Measurements from ENCODE around the gene MOB3B.

MOB3B gene

DNA sequence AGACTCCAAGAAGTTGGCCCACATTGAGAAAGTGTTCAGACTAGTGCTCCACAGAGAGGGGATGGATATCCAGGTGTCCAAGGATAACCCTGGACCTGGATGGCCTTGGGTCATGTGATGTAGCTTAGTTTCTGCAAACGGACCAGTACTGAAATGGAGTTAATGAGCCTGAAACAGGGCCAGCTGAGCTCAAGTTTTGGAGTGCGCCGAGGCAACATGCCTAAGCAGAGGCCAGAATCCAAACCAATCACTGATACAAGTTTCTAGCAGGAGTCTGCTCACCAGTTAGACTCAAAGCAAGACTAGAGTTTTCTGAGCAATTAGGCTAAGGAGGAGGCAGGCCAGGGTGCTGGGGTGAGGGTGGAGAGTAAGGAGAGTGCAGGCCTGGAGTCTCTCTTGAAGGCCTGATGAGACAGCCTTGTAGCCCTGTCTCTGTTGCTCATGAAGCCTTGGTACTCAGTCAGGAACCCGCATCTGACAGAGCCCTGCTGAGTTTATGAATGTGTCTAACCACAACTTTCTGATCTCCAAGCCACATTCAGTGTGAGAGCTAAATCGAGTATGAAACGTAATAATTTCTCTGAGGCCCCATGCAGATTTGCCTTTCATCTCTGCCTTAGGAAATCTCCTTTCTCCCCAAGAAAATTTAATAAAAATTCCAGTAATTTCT is 163.8 kb downstream of the MOB3B start:
- no peak for DNase-seq (ENCODE audit: low read depth)

DNA sequence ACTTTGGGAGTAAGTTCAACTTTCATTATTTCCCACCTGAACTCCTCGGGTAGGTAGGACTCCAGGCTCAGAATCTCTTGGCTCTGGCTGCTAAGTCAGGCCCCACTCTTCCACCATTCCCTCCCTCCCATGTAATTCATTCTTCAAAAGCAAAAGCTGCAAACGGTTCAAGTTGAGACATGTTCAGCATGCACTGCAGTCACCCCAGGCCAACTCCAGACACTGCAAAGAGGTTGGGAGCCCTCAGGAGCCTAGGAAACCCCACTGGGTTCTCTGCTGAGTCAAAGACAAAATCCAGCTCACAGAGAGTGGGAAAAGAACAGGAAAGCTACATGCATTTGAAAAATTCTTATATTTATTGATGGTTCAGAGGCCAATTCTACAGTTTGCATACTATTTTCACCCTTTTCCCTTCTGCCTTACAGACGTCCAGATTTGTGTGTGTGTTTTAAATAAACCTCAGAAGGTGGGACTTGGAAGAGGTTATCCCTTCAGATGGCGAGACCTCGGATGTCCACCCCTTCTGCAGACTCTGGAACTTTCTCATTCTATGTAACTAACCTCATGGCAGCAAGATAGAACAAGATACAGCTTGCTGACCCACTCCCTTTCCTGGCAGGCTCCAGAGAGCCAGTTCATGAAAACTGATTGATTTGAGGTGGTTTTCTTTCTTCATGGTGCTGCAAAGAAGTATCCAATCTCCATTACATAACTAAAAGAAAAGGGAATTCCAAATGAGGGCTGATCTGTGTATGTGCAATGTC is 167.0 kb downstream of the MOB3B start:
- no peak for DNase-seq (ENCODE audit: low read depth)

DNA sequence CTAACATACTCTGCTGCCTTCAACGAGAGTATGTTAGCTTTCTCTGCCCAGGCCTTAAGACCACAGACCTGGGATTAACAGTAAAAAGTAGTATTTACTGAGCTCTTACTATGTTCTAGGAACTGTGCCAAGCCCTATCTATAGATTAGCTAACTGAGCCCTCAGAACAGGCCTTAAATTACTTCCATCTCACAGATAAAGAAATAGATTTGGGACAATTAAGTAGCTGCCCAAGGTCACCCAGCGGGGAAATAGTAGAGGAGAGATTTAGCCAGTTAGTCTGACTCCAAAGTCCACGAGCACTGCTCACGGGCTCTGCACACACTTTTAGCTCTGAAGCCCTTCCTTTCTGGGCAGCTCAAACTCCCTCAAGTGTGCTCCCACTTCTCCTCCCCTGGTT is 168.1 kb downstream of the MOB3B start:
- DNase-seq (ENCODE audit: low read depth): no peak

DNA sequence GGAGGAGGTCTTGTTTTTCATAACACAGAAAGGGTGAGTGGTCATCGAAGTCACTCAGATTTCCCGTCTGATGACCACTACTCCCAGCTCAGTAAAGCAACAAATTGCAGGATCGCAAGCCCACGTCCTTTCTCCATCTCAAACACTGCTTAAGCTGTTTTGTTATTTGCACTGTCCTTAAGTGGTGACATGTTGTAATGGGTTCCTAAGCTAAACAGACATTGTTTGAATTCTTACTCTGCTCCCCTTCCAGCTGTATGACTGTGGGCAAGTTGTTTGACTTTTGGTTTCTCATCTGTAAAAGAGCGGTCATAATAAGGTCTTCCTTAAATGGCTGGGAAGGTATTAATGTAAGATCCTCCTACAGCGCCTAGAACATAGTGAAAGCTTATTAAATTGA is 169.9 kb downstream of the MOB3B start:
- DNase-seq (ENCODE audit: low read depth): no peak

DNA sequence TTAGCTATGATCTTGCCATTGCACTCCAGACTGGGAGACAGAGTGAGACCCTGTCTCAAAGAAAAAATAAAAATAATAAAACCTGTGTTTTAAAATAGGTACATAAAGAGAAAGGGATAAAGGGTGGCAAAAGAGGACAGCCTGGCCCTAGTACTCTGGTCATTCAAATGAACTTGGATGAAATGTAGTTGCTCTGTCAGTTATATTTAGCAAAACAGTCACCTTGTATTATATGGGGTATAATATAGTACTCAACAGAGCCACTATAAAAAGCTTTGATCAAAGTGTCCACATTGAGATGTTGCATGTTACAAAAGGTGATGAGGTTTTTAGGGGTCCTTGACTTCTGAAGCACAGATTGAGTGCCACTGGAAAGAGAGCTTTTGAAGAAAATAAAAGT is 171.6 kb downstream of the MOB3B start:
- DNase-seq (ENCODE audit: low read depth): no peak

DNA sequence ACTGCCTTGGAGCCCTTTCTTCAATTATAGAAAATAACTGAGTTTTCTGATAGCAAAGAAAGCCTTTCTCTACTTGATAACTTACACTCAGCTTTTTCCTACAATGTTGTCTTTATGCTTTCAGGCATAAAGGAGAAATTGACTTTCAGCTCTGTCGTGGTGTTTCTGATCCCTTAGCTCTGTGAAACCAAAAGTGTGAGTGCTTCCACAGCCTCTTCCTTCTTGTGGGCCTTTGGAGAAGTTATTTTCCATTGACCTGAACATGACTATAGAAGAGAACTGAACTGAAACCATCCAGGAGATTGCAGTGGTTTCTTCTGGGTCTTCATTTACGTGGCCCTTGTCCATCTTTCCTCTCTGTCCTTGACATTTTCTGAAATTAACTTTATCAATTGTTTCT is 173.2 kb downstream of the MOB3B start:
- DNase-seq (ENCODE audit: low read depth): no peak

DNA sequence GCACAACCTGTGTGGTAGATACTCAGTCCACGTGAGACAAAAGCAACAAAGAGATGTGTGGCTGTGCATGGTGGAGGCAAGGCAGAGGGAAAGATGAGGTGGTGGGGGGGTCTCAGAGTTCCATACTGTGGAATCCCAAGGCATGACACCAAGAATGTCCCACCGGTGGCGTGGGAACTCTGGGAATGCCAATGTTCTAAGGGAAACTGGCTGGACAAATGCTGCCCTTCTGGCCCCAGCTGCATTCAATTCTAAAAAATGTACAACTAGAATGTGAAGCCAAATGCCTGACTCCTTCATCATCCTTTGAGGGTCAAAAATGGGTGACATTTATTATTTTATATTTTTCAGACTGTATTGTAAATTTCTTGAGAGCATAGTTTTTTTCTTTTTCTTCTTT is 174.4 kb downstream of the MOB3B start:
- DNase-seq (ENCODE audit: low read depth): no peak

DNA sequence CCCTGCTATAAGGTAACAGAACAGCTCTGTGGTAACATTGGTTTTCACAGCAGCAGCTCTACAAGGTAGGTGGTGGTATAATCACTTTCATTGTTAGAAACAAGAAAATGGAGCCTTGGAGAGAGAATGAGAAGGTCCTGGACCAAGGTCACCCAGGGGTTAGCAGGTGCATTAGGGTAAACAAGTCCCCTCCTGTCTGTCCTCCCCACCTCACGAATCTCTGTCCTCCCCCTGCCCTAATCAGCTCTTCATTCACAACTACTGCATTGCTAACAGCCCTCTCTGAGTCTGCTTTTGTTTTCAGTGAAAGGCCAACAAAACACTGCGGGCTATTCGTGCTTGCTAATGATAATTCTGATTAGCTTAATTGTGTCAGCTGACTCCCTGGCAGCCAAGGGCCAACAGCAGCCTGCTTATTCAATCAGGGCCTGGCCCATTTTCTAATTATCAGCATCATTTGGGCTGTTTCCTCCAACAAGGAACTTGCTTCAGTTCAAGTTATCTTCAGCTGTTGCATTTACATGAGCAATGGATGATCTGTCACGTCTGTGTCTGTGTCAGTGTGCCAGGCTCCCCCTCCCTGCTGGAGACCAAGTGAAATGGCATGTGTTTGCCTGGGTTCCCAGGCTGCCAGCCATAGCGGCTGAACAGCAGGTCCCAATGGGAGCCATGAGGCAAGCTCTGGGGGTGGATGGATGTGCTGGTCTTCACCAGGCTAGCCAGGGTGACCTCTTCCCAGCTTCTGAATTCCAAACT is 176.0 kb downstream of the MOB3B start:
- no peak for DNase-seq (ENCODE audit: low read depth)

DNA sequence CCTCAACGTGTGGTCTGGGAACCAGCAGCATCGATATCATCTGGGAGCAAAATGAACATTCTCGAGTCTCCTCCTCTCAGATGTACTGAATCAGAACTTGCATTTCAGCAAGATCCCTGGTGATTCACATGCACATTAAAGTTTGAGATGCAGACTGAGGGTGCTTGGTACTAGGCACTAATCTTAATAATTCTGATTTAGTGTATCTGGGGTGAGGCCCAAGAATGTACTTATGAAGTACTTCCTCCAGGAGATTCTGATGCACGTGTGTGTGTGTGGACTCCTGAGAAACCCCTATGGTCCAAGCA is 176.5 kb downstream of the MOB3B start:
- DNase-seq (ENCODE audit: low read depth): no peak

DNA sequence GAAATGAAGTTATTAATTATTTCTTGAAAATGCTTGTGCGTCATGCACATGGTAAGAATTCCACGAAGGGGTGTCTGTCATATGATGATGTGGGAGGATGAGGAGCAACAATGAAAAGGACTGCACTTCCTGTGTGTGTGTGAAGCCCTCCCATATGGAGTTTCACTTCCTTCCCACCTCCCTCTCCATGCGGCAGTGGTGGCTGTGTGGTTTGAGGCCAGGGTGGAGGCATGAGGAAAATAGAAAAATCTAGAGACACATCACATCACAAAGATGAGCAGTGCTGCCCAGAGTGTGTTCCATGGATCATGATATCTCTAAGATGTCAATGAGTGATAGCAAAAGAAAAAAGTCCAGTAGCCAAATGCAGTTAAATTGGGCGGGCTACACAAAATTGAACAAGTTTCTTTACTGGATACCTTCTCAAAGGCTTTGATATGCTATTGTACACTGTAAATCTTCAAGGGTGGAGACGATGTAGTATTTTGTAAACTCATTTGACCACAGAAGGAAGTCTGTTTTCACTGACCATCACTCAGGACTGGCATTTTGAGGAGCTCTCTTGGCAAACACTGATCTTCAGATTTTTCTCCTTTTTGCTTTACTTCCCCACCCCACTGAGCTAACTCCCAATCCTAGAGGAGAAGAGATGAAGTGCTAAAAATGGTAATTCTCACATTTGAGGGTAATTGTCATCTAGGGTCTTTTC is 177.0 kb downstream of the MOB3B start:
- DNase-seq (ENCODE audit: low read depth): no peak

DNA sequence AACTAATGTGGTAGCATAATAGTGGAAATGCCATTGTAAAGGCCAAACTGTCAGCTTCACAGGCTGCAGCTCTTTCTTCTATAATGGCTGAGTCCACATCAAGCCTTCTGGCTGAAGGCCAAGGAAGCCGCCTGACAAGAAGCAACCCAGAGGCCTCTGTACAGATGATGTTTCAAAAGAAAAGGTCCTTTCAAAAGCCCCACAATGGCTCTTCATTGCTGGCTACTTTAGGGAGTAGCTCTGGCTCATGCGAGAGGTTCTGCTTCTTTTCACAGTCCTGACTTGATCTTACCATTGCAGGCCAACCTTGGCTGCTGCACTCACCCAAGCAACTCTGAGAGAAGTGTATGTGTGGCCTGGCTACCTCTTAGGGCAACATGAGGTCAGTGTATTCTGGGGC is 178.2 kb downstream of the MOB3B start:
- no peak for DNase-seq (ENCODE audit: low read depth)

DNA sequence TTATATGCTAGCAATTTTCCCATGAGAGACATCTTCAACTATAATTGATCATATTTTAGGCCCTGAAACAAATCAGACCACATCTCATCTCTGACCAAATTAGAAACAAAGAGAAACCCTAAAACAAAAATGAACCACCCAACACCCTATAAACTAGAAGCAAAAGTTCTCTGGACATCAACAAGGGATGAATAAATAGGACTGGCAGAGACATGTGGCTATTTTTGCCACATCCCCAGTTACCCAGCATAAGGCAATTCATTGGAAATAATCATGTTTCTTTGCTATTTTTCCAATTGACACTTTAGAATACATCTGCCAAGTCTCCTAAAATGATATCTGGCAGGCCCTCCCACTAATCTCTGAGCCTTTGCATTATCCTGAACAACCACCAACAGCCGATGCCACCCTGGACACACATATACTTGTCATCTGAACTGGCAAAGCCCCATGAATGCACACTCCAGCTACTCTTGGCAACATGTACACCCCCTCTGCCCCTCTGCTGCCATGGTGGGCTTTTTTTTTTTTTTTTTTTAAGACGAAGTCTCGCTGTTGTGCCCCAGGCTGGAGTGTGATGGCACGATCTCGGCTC is 179.1 kb downstream of the MOB3B start:
- no peak for DNase-seq (ENCODE audit: low read depth)

DNA sequence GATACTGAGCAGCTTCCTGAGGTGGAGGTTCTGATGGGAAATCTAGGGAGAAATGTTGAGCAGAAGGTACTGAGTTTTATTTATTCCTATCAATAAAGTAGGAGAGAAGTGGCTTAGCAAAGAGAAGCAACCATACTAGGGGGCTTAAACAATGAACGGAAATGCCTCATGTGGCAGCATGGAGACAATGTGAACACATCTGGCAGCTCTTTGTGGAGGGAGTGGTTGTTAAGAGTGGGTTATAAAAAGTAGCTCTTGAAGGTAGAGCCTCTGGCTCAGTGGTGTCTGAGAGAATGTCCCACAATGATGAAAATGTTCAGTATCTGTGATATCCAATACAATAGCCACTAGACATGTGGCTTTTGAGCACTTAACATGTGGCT is 179.9 kb downstream of the MOB3B start:
- no peak for DNase-seq (ENCODE audit: low read depth)

DNA sequence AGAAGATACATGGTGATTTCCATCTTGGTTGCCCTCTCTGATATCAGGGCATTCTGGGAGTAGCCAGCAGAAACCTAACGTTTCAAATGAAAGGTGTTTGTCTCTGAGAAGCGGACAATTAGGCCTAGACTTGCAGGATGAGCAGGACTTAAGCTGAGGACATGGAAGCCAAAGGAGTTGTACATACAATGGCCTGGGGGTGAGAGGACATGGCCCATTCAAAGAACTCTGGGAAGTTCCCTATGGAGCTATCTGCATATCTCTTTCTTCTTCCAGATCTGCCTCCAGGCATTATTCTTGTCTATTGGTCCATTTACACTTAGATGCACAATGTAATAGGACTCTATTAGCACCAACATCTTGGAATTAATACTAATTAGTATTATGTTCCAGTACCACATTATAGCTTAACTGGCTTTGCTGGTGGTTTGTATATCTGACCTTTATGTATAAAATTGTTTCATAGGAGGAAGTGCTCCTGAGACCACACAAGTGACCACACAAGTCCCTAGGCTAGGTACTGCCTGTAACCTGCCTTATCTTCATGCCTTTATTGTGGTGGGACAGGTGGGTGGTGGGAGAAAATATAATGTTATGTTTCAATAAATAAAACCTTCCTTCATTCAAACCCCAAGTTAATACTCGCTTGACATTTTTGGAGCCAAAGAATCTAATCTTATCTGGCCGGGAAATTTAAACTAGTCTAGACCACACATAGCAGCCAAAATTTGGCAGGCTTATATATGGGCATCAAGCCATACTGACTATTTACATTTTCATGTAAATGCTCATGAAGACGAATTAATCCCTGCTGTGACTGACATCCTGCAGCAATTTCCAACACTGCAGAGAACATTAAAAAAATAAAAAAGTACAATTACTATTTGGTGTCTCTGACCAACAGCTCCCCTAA is 180.6 kb downstream of the MOB3B start:
- no peak for DNase-seq (ENCODE audit: low read depth)

DNA sequence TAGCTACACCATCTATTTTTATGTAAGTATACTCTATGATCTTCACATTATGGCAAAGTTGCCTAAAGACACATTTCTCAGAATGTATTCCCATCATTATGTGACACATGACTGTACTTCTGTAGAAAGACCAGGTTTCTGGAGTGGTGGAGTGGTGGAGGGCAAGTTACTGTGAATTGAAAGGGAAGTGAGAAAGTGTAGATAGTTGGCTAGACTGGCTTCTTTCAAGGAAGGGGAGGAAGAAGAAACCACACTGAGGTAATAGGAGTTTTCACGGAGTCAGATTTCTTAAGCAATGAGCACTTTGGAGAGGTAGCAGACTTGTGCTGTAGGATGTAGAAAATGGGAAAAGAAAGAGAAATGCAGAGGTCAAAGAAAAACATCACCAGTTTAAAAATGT is 181.7 kb downstream of the MOB3B start:
- DNase-seq (ENCODE audit: low read depth): no peak

DNA sequence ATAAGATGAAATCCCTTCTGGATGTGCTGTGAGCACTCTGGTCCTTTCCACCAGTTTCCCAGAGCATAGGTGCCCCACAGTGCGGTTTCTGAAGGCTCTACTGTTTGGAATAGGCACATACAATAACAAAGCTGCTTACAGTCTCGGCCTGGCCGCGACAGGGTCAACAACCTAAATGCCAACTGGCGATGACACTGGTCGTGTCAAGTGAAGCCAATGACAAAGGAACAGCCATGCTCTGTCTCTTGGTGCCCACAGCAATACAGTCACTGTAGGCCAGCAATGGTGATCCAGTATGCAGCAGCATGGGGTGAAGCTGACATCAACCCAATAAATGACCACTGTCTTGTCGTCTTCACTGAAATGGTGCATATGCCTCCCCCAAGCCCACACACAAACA is 184.8 kb downstream of the MOB3B start:
- no peak for DNase-seq (ENCODE audit: low read depth)

DNA sequence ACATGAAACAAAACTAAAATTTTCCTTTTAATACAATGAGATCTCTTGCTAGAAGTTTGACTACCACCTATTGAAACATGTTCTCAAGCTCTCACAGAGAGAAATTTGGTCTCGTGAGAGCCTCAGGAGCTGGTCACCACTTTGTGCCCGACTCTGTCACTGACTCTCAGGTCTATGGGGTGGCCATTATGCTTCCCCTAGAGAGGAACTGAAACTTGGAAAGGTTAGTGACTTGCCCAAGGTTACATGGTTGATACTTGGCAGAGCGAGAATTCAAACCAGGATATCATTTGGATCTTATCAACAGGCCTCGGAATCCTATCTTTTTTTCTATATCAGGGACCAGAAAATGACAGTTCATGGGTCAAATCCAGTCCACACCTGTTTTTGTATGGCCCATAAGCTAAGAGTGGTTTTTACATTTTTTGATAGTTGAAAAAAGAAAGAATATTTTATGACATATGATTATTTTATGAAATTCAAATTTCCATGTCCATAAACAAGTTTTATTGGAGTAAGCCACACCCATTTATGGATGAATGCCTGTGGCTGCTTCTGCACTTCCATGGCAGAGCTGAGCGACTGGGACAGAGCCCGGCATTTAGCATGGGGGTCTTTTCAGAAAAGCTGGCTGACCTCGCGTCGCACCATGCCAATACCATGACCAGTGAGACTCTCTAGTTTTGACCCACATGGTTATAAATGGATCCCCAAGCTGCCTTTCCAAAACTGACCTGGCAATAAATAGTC is 187.9 kb downstream of the MOB3B start:
- DNase-seq (ENCODE audit: low read depth): no peak

DNA sequence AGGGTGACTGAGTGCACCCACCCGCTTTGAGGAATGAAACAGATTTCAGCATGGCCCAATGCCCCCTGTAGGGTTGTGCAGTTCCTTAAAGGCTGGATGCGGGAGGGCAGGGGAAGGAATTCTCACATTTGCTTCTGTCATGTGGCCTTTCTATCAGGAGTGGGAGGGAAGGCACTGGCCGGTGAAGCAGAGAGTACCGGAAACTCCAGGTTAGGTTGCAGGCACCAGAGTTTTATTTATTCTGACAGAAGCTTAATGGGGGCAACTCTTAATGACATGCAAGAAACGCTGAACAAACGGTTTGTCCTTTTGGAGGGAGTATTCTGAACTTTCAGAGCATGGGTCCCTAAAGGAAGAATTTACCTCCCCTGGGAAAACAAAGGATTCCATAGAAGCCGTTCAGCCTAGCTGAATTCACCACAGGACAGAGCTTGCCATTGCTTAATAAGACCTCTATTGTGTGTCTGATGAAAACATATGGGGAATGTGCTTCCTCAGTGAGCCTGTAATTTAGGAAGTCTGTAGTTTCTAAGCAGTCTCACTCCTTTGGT is 188.6 kb downstream of the MOB3B start:
- no peak for DNase-seq (ENCODE audit: low read depth)

DNA sequence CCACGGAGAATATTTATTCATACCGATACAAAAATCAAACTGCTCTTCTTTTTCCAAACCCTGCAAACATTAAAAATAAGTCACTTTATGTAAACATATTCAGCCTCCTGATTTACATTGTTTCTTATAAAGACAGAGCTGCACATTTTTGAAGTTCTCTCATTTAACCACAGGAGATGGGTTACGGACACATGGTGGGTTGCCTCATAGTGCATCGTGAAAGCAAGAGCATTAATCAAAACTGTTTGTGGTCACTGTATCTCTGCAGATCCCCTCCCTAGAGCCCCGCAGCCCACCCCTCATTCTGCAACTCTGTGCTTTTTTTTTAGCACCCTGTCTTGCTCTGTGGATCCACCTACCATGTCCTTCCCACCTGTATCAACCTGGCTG is 189.3 kb downstream of the MOB3B start:
- no peak for DNase-seq (ENCODE audit: low read depth)

DNA sequence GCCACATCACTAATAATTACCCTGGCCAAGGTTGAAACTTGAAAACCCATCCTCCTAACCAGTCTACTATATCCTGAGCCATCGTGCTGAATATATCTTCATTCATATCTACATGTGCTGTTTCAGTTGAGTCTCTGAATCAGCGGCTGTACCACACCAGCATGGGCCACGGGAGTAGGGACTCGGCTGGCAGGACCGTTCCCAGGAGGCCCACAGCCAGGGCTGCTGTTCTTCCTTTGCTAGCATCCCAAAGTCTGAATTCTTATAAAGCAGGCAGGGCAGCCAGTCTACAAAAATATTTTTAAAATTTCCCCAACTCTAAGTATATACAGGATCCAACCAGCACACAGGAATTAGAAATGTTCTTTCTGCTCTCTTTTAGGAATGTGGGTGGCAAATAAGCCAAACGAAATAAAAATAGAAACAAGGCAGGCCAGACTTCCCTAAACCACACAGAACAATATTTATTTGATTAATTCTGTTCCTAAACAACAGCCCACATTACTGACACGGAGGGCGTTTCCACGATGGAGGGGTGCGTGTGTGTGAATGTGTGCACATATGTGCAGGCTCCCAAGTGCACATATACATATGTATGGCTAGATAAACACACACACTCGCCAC is 189.8 kb downstream of the MOB3B start:
- no peak for DNase-seq (ENCODE audit: low read depth)
